Mucosa of rectum (tissue), 2 donors: ENCODE data around the gene PSME3IP1.
"Not testable (repeated sequence)": the region's sequence is repeated elsewhere in the genome, so short reads cannot be mapped to it uniquely, and the experiment has no call there.

Experiments
- H3K27ac ChIP-seq, 2 donors: one replicate each; pipeline ENCODE4 v1.7.0; 2013; ENCODE audit warnings: inconsistent platforms in 2 of 2, low read depth in 2 of 2, low read length in 2 of 2
- H3K27me3 ChIP-seq, 2 donors: one replicate each; pipeline ENCODE4 v1.7.0; 2013; ENCODE audit warnings: low read length in 2 of 2; ENCODE audit not compliant: control insufficient read depth in 2 of 2, insufficient read depth in 2 of 2
- H3K36me3 ChIP-seq, 2 donors: one replicate each; pipeline ENCODE4 v1.7.0; 2013; ENCODE audit warnings: low read length in 2 of 2; ENCODE audit not compliant: control insufficient read depth in 2 of 2, insufficient read depth in 2 of 2
- H3K4me1 ChIP-seq, 2 donors: one replicate each; pipeline ENCODE4 v1.7.0; 2013; ENCODE audit warnings: low read length in 2 of 2, mild to moderate bottlenecking in 1 of 2; ENCODE audit not compliant: control insufficient read depth in 2 of 2, insufficient read depth in 2 of 2
- H3K4me3 ChIP-seq, 2 donors: one replicate each; pipeline ENCODE4 v1.7.0; 2013; ENCODE audit warnings: low read length in 2 of 2
- H3K9ac ChIP-seq, 2 donors: one replicate each; pipeline ENCODE4 v1.7.0; 2013; ENCODE audit warnings: low read length in 2 of 2, low read depth in 1 of 2, mild to moderate bottlenecking in 1 of 2
- H3K9me3 ChIP-seq, 2 donors: one replicate each; pipeline ENCODE4 v1.7.0; 2013; ENCODE audit warnings: low read length in 2 of 2; ENCODE audit not compliant: control insufficient read depth in 2 of 2
- donor health status: healthy.
- donor health status: Normal muscosa, but diverticular disease.

The PSME3IP1 gene

DNA sequence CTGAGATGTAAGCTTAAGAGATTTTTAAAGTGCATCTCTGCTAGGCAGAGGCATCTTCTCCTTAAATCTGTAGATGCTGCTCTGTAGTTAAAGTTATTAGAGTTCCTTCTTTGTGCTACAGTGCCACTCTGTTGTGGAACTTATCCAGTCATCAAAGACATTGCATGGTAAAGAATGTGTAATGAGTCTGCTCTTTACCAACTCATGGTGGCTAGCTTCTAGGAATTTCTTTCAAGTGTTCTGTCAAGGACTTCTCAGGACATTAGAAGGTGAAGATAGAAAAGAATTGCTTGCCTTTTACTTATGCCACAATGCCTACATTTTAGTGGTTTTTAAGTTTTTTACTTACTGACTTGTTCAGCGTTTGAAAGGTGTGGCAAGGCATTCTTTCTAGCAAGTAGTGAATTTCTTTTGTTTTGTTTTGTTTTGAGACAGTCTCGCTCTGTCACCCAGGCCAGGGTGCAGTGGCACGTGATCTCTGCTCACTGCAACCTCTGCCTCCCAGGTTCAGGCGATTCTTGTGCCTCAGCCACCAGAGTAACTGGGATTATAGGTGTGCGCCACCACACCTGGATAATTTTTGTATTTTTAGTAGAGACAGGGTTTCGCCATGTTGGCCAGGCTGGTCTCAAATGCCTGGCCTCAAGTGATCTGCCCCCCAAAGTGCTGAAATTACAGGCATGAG, 39.0 kb upstream of the PSME3IP1 start:
- peaks cover 58 to 78% of the 10 kb centered on the region in 2 donors for H3K36me3 ChIP-seq
- H3K9ac ChIP-seq = no peak overlapping the region
- no peaks in the 10 kb centered on the region for H3K27me3 ChIP-seq
- no peaks in the 10 kb centered on the region for H3K4me1 ChIP-seq
- no peak overlapping the region for H3K4me3 ChIP-seq
- no peaks in the 10 kb centered on the region for H3K9me3 ChIP-seq
- H3K27ac ChIP-seq = no peak overlapping the region

DNA sequence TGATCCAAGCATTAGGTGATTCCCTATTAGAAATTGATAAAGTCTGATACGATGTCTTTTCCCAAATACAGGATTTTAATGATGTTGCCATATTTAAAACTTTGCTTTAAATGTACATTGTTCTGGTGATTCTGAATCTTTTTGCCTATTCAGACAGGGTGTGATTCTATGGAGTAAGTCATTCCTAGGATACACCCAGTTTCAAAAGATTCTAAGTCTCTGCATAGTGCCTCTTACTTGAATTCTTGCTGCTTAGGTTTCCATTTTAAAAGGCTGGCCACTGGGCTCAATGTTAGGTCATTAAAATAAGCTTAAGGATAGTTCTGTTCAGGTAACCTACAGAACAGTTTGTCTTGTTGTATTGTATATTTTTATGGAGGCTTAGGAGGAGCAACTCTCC, 37.2 kb upstream of the PSME3IP1 start:
- Histone ChIP-seq H3K27ac (no peak overlapping the region), H3K9ac (no peak overlapping the region), H3K4me1 (no peaks in the 10 kb centered on the region), H3K4me3 (no peak overlapping the region), H3K9me3 (no peaks in the 10 kb centered on the region), H3K27me3 (no peaks in the 10 kb centered on the region), H3K36me3 (peaks cover 64 to 75% of the 10 kb centered on the region in 2 donors)

DNA sequence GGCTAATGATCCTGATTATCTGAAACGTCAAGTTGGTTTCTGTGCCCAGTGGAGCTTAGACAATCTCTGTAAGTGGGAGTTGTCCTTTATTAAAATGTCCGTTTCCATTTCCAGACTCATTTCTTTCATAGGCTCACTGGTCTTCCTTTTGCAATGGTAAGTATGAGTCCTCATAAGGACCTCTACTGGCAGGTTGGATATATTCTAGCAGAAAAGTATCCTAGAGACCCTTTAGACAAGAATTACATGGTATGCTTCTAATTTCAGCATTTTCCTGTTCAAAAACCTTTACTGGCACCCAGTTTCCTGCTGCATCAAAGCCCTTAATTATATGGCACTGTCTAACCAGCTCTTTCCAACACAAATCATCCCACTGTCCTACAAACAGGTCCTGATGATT, 31.1 kb upstream of the PSME3IP1 start:
- Histone ChIP-seq H3K4me1 (no peaks in the 10 kb centered on the region), H3K27ac (no peak overlapping the region), H3K9ac (no peak overlapping the region), H3K36me3 (peaks cover 69 to 76% of the 10 kb centered on the region in 2 donors), H3K27me3 (no peaks in the 10 kb centered on the region), H3K9me3 (no peaks in the 10 kb centered on the region), H3K4me3 (no peak overlapping the region)

DNA sequence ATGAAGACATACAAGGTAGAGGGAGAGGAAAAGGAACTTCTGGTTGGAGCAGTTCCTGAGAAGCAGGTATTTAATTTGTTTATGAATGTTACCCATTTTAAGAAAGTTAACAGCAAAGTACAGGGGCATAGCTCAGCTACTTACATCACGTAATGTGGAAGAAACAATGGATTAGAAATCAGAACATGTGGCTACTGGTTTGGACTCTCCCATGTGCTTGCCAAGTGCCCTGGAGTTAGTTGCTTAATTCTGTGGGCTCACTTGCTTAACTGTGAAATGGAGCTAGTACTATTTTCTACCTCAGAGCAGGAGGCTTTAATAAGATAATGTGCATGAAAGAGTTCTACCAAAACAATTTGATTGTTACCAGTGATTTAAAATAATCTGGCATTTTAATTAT, 27.6 kb upstream of the PSME3IP1 start:
- Histone ChIP-seq H3K9ac (no peak overlapping the region), H3K27ac (no peak overlapping the region), H3K4me3 (no peak overlapping the region), H3K27me3 (no peaks in the 10 kb centered on the region), H3K36me3 (peaks cover 63 to 71% of the 10 kb centered on the region in 2 donors), H3K9me3 (no peaks in the 10 kb centered on the region), H3K4me1 (no peaks in the 10 kb centered on the region)

DNA sequence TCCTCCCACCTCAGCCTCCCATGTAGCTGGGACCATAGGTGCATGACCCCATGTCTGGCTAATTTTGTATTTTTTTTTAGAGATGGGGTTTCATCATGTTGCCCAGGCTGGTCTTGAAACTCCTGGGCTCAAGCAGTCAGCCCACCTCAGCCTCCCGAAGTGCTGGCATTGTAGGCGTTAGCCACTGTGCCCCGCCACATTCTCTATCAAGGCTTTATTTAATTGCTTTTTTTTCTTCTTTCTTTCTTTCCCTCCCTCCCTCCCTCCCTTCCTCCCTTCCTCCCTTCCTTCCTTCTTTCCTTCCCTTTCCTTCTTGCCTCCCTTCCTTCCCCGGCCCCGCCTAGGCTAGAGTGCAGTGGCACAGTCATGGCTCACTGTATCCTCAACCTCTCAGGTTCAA, 23.9 kb upstream of the PSME3IP1 start:
- no peak overlapping the region for H3K4me3 ChIP-seq
- no peaks in the 10 kb centered on the region for H3K27me3 ChIP-seq
- no peak overlapping the region for H3K27ac ChIP-seq
- H3K36me3 ChIP-seq = peaks cover 58 to 59% of the 10 kb centered on the region in 2 donors
- no peak overlapping the region for H3K9ac ChIP-seq
- no peaks in the 10 kb centered on the region for H3K4me1 ChIP-seq
- H3K9me3 ChIP-seq = no peaks in the 10 kb centered on the region

DNA sequence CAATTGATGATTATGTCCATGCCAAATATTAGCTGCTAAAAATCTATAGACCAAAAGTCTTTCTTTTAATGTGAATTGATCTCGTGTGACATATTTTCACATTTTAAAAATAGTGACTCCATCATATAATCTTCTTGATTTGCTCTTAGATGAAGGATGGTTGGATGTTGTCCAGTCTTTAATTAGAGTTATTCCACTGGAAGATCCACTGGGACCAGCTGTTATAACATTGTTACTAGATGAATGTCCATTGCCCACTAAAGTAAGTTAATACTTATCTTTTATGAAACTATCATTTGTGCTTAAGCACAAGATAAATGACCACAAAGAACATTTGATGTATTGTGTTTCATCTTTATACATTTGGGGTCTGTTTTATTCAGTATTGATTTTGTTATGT, 23.1 kb upstream of the PSME3IP1 start:
- H3K27ac ChIP-seq = no peak overlapping the region

DNA sequence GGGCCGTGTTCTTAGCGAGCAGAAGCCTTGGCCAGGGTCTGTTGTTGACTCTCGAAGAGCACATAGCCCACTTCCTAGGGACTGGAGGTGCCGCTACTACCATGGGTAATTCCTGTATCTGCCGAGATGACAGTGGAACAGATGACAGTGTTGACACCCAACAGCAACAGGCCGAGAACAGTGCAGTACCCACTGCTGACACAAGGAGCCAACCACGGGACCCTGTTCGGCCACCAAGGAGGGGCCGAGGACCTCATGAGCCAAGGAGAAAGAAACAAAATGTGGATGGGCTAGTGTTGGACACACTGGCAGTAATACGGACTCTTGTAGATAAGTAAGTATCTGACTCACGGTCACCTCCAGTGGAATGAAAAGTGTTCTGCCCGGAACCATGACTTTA, 18.8 kb upstream of the PSME3IP1 start:
- H3K9ac ChIP-seq = no peak overlapping the region
- no peaks in the 10 kb centered on the region for H3K27me3 ChIP-seq
- H3K4me3 ChIP-seq = no peak overlapping the region
- peaks cover 31 to 35% of the 10 kb centered on the region in 2 donors for H3K36me3 ChIP-seq
- no peaks in the 10 kb centered on the region for H3K4me1 ChIP-seq
- no peak overlapping the region for H3K27ac ChIP-seq
- H3K9me3 ChIP-seq = no peaks in the 10 kb centered on the region

More for the DNA sequence above, 23.1 kb upstream of the PSME3IP1 start:
- Histone ChIP-seq H3K4me3 (no peak overlapping the region), H3K36me3 (peaks cover 56 to 58% of the 10 kb centered on the region in 2 donors), H3K9ac (no peak overlapping the region), H3K9me3 (no peaks in the 10 kb centered on the region), H3K4me1 (no peaks in the 10 kb centered on the region), H3K27me3 (no peaks in the 10 kb centered on the region)

DNA sequence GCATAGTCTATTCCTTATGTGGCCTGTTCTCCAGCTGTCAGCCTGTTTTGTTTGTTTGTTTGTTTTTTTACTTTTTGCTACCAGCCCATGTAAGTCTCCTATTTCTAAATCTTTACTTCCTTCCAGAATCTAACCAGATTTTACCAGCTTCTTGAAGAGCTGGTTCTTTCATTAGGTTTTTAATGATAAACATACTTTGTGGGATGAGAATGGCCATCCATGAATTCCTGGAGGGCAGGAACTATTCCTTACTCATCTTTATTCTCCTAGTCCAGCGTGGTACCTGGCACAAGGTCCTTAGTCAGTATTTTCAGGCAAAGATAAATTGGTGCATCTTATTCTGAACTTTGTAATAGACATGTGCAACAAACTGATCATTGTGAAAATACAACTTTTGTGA, 17.6 kb upstream of the PSME3IP1 start:
- H3K4me1 ChIP-seq = no peaks in the 10 kb centered on the region
- peaks cover 27 to 30% of the 10 kb centered on the region in 2 donors for H3K36me3 ChIP-seq
- no peaks in the 10 kb centered on the region for H3K27me3 ChIP-seq
- H3K27ac ChIP-seq = no peak overlapping the region
- H3K9me3 ChIP-seq = no peaks in the 10 kb centered on the region
- no peak overlapping the region for H3K9ac ChIP-seq
- no peak overlapping the region for H3K4me3 ChIP-seq

DNA sequence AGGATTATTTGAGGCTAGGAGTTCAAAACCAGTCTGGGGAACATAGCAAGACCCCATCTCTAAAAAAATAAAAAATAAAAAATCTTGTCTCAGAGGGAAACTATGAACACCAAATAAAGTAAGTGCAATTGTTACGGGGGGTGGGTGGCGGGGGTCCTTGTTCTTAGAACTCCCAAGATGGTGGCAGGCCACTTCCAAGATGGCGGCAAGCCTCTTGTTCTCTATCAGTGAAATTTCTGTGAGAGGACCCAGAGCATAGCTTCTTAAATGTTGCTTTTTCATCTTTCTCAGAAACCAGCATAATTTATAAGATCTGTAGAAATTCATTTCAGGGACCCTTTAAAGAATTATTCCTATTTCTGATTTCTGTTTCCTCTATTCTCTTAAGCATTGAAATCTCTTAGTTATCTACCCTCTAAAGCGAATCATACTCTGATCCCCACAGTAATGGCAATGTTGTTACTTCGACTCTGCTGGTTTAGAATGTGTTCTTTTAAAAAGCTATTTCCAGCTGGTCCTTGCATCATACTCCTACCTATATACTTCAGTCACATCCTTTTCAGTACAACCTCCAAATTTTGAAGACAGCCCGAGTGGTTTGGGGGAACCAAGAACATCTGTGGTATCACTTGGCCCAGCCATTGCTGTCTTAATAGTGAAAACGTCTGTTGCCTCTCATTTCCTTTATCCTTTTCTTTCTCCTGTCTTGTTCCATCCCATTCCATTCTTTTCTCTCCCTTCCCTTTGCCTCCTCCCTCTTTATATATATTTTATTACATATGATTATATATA, 16.5 kb upstream of the PSME3IP1 start:
- H3K4me1 ChIP-seq = no peaks in the 10 kb centered on the region
- no peak overlapping the region for H3K27ac ChIP-seq
- H3K4me3 ChIP-seq = no peak overlapping the region
- H3K9me3 ChIP-seq = no peaks in the 10 kb centered on the region
- H3K36me3 ChIP-seq = peaks cover 20 to 25% of the 10 kb centered on the region in 2 donors
- no peaks in the 10 kb centered on the region for H3K27me3 ChIP-seq
- no peak overlapping the region for H3K9ac ChIP-seq

DNA sequence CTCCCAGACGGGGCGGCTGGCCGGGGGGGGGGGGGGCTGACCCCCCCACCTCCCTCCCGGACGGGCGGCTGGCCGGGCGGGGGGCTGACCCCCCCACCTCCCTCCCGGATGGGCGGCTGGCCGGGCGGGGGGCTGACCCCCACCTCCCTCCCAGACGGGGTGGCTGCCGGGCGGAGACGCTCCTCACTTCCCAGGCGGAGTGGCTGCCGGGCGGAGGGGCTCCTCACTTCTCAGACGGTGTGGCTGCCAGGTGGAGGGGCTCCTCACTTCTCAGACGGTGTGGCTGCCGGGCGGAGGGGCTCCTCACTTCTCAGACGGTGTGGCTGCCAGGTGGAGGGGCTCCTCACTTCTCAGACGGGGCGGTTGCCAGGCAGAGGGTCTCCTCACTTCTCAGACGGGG, 15.1 kb upstream of the PSME3IP1 start:
- not testable (repeated sequence) for H3K27me3 ChIP-seq, H3K9ac ChIP-seq, H3K27ac ChIP-seq, H3K9me3 ChIP-seq, H3K4me3 ChIP-seq, H3K4me1 ChIP-seq
- peaks cover 16 to 17% of the 10 kb centered on the region in 2 donors for H3K36me3 ChIP-seq
